Stimulated activated CD8-positive, alpha-beta memory T cell treated with anti-CD3 and anti-CD28 coated beads, Interleukin-15, amount 100 ng/mL, for 1 hour (primary cell): ENCODE results near the gene FMNL2.

Experiments
- DNase-seq: peaks from one replicate; pipeline ENCODE4 v3.0.0-alpha.2; 2020; ENCODE audit warnings: low read depth

Gene FMNL2

DNA sequence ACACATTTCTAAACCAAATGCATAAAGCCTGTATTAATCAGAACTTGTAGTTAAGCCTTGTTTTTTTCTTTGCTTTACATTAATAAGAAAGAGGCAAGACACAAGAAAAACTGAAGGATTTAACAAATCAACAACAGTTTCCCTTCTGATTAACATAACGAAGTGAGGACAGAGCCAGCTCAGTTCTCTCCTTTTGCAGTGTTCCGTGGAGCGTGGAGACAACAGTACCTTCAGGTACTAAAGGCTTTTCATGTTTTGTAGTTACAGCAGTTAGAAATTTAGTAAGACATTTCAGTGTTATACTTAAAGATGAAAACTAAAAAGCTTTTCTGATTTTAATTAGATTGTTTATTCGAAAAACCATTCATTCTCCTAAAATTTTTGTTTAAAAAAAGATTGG is 115.2 kb downstream of the FMNL2 start:
- no peak for DNase-seq

DNA sequence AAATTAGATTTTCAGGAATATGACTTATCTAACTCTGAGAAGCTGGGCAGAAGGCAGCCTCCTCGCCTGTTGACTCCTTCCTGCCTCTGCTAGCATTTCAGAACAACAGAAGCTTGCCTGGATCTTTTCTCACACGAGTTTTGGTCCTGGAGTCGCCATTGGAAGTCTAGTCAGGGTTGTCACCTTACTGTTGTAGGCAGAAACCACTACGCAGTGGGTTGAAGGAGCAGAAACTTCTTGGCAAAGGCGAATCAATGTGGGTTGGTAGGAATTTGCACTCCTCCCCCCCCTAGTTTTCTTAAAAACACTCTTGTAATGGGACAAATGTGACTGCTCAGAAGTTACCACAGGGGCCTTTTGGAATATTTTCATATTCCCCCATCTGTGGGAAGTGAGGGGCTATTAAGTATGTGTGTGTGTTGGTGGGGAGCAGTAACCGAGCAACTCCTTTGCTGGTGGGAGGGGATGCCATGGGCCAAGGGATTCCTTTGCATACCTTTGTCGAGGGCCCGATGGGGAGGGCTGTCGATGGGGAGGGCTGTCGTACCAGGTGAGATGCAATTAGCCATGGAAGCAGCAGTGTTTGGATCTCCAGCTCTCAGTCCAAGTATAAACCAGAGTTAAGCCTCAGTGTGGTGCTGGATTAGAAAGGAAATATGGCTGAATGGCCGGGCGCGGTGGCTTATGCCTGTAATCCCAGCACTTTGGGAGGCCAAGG is 117.4 kb downstream of the FMNL2 start:
- DNase-seq, result no peak

- no peak for DNase-seq
These were observed 118.3 kb downstream of the FMNL2 start for GRCh38 chr2:152453129-152453911.

GRCh38 chr2:152454371-152454770 is 119.4 kb downstream of the FMNL2 start:
- no peak for DNase-seq

- no peak for DNase-seq
These were observed 120.0 kb downstream of the FMNL2 start for GRCh38 chr2:152454960-152455359.

DNA sequence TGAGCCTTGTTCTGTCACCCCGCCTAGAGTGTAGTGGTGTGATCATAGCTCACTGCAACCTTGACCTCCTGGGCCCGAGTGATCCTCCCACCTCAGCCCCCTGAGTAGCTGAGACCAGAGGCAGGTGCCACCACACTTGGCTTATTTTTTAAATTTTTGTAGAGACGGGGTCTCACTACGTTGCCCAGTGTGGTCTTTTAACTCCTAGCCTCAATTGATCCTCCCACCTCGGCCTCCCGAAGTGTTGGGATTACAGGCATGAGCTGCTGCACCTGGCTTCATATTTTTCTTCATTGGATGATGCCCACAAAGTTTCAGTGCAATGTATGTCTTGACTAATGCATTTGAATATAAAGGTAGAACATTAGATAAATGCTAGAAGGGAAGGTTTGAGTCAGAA is 120.8 kb downstream of the FMNL2 start:
- DNase-seq, result no peak

DNA sequence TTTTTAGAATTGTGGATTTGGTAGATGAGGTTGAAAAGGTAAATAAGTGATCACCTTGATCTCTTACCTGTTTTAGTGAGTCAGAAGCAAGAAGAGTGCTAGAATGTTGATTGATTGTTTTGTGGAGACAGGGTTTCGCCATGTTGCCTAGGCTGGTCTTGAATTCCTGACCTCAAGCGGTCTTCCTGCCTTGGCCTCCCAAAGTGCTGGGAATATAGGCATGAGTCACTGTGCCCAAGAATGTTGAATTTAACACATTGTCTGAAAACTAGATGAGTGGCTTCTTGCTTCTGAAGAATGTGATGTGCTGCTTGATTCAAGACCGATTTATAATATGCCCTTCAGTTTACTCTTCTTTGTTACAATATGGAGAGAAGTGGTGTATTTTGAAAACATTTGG is 121.3 kb downstream of the FMNL2 start:
- DNase-seq, result no peak

DNA sequence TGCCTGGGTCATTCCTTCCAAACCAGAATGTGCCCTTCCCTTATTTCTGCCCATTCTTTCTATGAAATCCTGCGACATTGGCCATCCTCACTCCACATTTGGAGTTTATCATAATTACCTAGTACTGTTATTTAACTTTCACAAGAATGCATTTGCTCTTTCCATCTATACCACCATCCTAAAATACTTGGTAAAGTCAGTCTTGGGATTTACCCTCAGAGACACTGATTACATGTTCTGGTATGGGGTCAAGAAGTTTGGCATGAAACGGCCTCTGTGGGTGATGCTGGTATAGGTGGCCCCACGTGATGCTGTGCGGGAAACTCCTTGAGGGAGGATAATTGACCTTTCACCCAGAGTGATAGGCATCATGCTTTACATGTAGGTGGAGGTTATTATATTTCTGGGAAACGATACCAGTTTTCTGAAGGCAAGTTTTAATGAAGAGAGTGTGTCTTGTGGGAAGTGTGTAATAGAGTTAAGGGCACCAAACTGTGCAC is 123.5 kb downstream of the FMNL2 start:
- no peak for DNase-seq

DNA sequence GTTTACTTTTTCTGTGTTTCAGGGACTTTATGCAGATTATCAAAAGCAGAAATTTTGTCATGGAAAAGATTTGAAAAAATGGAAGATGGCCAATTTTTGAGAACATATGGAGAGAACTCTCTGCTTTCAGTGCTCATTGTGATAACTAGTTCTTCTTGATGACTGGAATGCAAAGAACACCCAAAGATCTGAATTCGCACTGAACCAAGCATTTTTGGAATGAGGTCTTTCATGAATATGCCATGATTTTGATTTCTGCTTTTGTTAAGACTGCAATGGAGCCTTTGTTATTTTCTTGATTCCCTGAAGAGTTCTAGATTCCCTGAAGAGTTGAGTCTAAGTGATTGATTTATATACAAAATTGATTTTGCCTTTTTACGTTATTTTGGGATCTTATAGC is 124.1 kb downstream of the FMNL2 start:
- no peak for DNase-seq

DNA sequence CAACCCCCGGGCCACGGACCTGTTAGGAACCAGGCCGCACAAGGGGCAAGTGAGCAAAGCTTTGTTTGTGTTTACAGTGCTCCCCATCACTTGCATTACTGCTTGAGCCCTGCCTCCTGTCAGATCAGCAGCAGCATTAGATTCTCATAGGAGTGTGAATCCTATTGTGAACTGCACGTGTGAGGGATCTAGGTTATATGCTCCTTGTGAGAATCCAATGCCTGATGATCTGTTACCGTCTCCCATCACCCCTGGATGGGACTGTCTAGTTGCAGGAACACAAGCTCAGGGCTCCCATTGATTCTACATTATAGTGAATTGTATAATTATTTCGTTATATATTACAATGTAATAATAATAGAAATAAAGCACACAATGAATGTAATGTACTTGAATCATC is 125.6 kb downstream of the FMNL2 start:
- no peak for DNase-seq

- DNase-seq, result no peak
These were observed 127.1 kb downstream of the FMNL2 start for GRCh38 chr2:152462120-152462519.

GRCh38 chr2:152462779-152463178 is 127.8 kb downstream of the FMNL2 start:
- DNase-seq, result no peak

DNA sequence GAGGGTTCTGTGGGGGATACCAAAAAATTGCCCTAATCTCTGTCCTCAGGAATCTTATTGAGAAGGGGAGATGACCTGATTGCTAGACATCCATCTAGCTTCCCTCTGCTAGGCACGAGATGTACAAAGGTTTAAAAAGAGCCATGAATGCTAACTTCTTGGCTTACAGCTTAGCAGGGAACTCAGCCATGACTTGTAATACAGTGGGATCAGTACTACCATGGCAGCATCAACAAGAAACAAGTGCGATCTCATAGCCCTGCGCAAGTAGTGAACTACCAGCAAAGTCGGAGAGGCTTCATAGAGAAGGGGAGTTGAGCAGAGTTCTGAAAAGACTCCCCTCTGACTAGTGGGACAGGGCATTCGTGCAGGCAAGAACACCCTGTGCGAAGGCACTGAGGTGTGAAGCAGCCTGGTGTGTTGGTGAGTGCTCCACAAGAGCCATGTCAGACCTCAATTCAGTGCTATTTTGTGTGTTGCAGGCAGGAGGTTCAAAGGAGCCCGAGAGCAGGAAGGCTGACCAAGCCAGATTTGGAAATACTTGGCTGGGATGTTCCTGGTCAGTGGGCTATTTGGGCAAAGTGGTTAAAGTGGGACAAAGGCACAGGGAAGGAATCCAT is 130.0 kb downstream of the FMNL2 start:
- DNase-seq, result no peak

DNA sequence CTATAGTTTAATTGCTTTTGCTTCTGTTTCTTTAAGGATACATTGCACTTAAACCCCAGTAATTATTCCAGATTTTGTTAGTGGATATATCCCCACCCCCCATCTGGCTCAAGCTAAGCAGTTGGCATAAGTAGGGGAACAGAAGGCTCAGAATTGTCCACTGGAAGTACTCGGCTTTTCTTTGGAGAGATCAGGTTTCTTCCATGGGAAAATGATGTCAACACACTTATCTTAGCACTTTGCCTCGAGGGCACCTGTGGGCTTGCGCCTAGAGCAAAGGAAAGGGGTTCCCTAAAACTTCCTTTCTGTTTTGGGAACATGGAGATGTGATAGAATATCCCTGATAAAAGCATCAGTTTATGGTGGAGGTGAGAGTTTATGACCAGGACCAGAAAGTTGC is 130.6 kb downstream of the FMNL2 start:
- no peak for DNase-seq

GRCh38 chr2:152466041-152466440 is 131.1 kb downstream of the FMNL2 start:
- DNase-seq, result no peak

- no peak for DNase-seq
These were observed 132.2 kb downstream of the FMNL2 start for GRCh38 chr2:152466980-152467676.

DNA sequence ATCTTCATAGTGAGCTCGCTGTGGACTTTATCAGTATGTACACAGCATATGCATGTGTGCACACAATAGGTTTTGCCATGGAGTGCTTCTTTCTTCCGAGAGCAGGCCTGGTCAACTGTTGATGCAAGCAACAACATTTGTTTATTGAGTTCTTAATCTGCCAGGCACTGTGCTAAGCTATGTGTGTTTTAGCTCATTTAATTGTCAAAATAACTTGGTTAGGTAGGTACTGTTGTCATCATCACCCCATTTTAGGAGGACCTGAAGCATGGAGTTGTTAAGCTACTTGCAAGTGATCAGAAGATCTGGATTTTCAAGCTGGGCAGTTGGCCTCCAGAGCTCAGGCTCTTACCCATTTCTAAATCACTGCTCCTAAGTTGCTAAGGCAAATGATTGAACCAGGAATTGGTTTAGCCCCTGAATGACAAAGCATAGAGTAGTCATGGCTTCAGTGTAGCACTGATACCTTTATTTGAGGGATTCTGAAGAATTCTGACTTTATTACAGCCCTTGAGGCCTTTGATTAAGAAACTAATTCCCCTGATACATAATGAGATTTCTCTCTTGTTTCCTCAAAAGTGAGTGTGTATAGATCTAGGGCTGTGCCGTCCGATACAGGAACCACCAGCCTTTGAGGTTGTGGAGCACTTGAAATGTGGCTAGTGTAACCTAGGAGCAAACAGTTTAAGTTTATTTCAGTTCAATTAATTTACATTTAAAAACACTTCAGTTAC is 132.9 kb downstream of the FMNL2 start:
- DNase-seq, result no peak

DNA sequence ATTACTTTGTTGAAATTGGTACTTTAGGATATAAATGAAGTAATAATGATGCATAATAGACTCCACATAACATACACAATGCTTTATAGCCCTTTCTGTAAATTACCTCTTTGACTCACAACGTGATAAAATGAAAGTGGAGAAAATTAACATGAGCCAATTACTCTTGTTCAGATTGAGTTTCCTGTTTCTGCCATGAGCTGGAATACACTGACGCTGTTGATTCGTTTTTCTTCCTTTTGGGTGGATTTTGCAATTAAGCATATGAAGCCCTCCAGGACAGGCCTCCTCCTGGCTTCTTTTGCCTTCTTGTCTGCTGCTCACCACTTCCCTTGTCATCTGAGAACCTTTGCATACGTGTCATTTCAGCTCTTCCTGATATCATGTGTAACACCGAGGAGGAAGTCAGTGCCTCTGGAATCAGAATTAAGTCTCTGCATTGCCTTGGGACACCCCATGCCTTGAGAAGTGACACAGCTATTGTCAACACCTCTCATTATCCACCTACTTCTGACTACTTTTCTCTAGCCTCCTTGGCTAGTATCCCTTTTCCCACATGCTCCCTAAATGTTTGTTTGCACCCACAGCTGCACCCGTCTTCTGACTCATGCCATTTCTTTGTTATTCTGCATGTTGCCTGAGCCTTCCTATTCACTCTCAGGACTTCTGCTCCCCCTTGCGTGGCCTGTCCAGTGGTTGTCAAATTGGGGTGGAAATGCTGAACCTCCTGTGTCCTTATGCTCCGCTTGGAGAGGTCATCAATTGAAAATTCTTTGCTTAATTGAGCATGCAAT is 134.1 kb downstream of the FMNL2 start:
- no peak for DNase-seq

DNA sequence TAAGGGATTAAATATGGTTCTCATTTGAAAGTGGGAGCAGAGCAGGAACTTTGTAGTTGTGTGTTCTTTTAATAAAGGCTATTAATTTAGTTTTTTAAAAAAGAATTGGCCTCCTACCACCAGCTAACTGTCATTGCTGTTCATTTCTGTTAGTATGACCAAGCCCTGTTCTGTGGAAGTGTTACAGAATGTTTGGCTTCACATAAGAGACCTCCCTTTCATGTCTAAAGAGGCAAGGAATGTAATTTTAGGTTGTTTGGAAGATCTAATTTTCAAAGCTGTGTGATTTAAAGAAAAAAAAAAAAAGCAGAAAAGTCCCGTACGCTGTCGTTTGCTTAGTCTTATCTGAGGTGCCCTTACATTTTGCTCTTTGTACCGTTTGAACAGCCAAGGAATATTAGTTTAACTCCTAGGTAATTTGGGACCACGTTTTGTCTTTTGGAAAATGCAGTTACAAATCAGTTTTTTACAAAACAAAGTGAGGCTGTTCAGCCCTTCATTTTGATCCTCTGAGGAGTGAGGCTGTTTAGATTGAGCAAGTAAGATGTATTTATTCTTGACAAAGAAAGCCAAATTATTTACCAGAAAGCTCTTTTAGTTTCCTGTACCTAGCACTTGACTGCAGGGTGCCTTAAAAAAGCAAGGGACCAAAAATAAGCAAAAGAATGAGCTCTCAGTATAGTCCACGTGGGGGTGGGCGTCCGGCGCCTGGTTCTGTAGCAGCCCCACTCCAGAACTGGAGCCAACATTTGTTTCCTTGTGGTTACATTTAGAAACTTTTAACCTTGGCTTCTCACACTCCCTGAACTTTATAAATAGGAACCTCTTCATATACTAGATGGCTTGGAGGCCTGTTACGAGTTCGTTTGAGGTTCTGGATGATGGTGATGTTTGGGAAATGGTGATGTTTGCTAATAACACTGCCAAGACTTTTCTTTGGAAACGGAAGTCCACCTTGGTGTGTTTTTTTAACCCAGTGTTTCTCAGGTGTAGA is 136.2 kb downstream of the FMNL2 start:
- DNase-seq, result no peak

GRCh38 chr2:152472481-152472887 is 137.5 kb downstream of the FMNL2 start:
- no peak for DNase-seq
